HG03139 (cell line): ENCODE data around the gene KIF7.

Experiments used
- ATAC-seq: cut with Tn5 transposase; IDR thresholded peaks from one replicate; pipeline ENCODE4 v1.9.1; 2021; ENCODE audit not compliant: unreplicated experiment

KIF7 gene

GRCh38 chr15:89648106-89649012 is 6.9 kb downstream of the KIF7 start:
- ATAC-seq, result no peak

DNA sequence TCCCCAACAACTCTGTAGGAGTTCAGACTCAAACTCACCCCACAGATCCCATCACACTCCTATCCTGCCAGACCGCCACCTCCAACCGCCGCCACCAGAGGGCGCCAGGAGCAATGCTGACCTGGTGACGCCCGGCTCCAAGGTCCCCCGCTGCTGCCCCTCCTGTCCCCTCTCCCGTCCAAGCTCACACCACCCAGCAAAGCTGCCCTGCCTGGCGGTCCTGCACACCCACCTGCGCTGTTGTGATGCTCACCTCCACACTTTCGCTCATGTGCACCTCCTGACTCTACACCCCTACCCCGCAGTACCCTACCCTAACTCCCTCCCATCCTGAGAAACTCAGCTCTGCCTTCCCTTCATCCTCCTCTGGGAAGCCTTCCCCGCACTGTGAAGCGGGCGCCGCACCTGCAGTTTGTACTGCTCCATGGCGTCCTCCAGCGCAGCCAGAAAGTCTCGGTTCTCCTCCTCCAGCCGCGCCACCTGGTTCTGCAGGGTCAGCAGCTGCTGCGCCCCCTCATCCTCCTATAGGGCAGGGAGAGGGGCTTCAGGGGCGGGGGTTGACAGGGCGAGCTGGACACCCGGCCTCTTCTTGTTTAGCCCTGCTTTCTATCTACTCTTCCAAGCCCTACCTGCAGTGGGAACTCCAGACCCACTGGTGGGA is 7.9 kb downstream of the KIF7 start:
- no peak for ATAC-seq

- ATAC-seq, result no peak
These were observed 8.7 kb downstream of the KIF7 start for GRCh38 chr15:89646416-89647141.

DNA sequence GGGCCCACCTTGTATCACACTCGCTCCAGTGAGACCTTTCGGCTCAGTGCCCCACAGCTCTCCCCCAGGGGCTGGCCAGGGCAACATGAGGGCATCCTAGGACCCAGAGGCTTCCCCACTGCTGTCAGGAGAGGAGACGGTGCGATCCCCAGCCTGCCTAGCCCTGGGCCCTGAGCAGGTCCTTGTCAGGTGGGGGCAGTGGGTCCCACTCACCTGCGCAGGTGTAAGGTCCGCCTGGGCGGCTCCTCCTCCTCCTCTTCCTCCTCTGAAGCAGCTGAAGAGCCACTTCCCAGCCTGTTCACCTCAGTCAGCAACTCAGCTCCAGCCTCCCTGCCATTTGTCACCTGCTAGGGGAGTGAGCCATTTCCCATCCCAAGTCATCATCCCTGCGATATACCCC is 9.6 kb downstream of the KIF7 start:
- ATAC-seq, result no peak

GRCh38 chr15:89642106-89642505 is 13.2 kb downstream of the KIF7 start:
- no peak for ATAC-seq

DNA sequence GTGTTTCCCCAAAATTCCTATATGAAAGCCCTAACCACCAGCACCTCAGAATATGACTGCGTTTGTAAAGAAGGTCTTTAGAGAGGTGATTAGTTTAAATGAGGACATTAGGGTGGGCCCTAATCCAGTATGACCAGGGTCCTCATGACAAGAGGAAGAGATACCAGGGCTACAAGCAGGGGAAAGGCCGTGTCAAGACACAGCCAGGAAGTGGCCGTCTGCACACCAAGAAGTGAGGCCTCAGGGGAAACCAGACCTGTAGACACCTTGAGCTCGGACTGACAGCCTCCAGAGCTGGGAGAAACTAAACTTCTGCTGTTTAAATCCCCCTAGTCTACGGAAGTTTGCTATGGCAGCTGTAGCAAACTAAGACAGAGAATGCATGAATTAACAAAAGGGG is 14.2 kb downstream of the KIF7 start:
- no peak for ATAC-seq

GRCh38 chr15:89640245-89640644 is 15.0 kb downstream of the KIF7 start:
- no peak for ATAC-seq

DNA sequence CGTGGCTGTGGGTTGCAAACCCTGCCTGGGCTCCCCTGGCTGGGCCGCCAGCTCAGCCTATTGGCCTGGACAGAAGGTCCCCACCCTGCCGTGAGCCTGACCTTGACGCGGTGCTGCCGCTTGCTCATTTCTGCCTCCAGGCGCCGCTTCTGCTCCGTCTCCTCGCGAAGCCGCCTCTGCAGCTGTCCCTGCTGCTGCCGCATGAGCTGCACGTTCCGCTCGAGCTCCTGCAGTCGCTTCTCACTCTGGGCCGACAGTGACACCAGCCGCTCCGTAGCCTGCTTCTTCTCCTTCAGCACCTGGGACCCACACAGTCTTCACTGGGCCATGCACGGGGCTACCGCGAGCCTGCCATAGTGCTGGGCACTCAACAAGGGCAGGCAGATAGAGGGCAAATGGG is 21.7 kb downstream of the KIF7 start:
- ATAC-seq, result no peak

- no peak for ATAC-seq
These were observed 22.5 kb downstream of the KIF7 start for GRCh38 chr15:89632563-89633430.

DNA sequence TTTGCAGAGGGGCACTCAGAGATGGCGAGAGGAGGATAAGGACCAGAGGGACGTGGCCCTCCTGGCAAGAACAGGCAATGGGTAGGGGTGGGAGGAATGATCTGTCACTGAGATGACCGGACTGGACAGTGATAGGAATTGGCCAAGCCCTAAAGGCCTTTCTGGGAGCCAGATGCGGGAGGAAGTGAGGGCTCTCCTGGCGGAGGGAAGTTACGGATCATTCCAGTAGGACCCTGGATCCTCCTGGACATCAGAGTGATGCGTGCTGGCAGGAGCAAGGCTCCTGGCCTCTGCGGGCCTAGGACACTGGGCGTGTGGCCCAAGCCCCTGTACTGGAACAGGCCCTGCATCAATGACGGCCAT is 23.4 kb downstream of the KIF7 start:
- ATAC-seq, result no peak

DNA sequence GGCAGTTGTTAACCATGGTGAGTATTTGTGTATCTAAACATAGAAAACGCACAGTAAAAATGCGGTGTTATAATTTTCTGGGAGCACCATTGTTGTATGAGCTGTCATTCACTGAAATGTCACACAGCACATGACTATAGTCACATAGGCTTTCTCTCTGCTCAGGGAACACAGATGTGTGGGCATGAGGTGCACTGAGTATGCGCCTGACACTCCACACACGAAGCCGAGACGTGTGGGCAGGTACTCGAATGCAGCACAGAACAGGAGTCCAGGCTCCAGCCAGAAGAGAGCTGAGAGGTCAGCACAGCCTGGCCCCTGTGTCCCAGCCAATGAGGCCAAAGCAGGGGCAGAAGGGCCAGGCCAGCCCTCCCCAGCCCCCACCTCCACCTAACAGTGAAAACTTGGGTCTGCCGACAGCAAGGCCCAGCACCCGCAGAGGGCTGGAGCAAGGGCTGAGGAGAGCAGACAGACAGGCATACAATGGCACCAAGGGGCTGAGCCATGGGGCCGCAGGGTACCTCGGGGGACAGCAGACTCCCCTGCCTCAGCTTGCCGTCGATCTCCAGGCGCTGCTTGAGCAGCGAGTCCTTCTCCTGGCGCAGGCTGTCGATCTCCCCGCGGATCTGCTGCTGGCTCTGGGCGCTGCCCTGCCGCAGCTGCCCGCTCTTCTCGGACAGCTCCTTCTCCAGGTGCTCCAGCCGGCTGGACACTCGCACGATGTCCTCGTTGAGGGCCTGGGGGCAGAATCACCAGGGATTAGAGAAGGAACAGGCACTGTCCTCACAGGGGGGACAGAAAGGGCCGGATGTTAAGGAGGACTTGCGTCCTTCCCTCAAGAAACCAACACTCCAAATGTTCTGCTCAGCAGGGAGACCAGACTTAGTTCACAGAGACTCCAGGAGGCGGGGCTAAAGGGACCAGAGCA is 24.0 kb downstream of the KIF7 start:
- no peak for ATAC-seq

GRCh38 chr15:89630260-89630659 is 25.0 kb downstream of the KIF7 start:
- no peak for ATAC-seq

DNA sequence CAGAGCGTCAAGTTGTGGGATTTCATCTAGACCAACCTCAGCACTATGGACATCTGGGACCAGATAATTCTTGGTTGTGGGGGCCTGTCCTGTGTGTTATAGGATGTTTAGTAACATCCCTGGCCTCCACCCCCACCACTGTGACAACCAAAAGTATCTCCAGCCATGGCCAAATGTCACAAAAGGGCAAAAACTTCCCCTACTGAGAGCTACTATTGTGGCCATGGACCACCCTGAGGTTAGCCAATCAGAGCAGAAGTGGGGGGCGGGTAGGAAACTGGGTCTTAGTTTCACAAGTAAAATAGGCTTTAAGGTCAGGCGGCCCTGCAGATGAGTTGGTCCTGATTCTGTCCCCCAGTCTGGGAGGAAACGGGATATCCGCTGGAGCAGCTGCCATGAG is 25.4 kb downstream of the KIF7 start:
- no peak for ATAC-seq

DNA sequence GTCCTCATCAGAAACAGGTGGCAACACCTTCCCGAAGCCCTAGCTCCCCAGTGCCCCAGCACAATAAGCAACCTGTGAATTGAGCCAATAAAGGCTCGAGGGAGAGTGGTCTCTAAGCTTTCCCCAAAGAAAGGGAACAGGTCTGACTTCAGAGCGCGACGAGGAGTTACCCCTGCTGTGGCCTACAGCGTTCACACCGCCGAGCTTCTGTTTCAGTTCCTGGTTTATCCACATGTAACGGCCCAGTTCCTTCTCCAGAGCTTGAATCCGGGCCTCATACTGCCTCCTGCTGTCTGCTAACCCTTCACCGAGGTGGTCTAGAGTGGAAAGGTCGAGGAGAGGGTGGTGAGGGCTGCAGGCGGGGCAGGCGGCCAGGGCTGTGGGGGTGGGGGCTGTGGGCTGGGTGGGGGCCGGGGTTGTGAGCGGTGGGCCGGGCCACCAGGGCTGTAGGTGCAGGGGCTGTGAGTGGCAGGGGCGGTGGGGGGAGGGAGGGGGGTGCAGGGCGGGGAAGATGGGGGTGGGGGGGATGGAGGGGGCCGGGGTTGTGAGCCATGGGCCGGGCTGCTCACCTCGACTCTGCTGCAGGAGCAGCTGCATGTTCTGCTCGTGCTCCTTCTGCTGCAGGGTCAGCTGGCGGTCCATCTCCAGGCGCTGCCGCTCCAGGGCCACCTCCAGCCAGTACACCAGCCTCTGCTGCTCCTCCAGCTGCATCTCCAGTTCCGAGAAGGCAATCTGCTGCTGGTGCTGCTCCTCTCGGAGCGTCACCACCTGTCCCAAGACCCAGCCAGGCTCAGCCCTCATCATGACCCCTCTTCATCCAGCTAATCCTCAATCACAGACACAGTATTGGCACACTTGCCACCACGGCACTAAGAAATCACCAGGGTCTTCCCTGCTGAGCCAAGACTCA is 26.2 kb downstream of the KIF7 start:
- ATAC-seq, result no peak

DNA sequence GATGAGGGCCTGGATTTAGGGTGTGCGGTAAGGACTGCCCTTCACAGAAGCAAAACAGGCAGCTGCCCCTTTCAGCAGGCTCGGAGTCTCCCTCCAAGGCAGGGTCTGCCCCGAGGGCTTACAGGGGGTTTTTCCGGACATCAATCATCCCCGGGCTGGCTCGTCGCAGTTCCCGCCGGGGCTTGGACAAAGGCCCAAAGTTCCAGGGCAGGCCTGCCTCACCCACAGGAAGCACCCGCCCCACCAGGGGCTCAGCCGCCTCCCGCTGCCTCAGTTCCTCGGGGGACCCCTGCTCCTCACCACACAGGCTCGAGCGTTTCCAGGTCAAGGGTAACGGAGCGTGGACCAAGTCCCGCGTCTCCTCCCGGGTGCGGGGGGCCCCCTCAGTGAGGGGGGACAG is 27.0 kb downstream of the KIF7 start:
- ATAC-seq, result no peak

GRCh38 chr15:89627256-89627970 is 27.9 kb downstream of the KIF7 start:
- no peak for ATAC-seq

DNA sequence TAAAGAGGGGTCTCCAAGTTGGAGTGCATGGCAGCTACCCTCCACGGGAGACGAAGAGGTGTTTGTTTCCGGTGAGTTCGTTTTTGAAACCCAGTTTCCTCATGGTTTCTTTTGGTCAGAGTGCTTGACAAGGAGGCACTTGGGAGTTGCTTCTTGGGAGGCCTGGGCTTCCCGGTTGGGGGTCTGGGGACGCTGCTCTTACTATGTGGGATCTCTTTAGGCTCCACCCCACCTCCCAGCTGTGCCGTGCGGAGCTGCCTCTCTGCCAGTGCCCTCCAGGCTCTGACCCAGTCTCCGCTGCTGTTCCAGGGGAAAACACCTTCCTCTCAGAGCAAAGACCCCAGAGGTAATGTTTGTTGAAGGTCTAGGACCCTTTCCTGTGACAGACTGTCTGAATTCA is 29.6 kb downstream of the KIF7 start:
- ATAC-seq, result no peak

DNA sequence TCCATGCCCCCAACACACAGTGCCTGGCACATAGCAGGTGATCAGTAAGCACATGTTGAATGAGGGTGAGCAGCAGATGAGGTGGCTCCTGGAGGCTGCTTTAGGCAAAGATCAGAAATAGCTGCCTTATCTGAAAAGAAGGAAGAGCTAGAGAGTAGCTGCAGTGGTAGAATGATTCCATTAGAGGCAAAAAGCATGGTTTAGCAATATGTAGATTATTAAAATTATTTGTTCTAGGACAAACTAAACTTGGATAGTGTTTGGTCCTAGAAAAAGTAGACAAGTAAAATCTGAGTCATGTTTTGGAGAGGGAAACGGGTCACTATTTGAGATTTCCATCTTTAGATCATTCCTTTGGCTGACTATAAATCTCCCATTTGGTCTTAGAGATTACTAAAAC is 32.1 kb downstream of the KIF7 start:
- ATAC-seq, result no peak
